GM12865 (cell line): ENCODE results near the gene TMEM43.

Experiments
- DNase-seq: peaks from one replicate; pipeline ENCODE4 v3.0.0; 2010; ENCODE audit warnings: low read depth
- H3K4me3 ChIP-seq: 2 replicates; pipeline ENCODE4 v1.5.1; 2011; ENCODE audit warnings: mild to moderate bottlenecking, low read depth, low read length, control low read depth
- CTCF ChIP-seq: IDR thresholded peaks from 2 replicates; pipeline ENCODE4 v1.5.1; 2011; ENCODE audit warnings: low read length, control low read depth, low read depth, inconsistent platforms; ENCODE audit not compliant: insufficient read depth; ENCODE audit errors: missing control alignments

Gene TMEM43

DNA sequence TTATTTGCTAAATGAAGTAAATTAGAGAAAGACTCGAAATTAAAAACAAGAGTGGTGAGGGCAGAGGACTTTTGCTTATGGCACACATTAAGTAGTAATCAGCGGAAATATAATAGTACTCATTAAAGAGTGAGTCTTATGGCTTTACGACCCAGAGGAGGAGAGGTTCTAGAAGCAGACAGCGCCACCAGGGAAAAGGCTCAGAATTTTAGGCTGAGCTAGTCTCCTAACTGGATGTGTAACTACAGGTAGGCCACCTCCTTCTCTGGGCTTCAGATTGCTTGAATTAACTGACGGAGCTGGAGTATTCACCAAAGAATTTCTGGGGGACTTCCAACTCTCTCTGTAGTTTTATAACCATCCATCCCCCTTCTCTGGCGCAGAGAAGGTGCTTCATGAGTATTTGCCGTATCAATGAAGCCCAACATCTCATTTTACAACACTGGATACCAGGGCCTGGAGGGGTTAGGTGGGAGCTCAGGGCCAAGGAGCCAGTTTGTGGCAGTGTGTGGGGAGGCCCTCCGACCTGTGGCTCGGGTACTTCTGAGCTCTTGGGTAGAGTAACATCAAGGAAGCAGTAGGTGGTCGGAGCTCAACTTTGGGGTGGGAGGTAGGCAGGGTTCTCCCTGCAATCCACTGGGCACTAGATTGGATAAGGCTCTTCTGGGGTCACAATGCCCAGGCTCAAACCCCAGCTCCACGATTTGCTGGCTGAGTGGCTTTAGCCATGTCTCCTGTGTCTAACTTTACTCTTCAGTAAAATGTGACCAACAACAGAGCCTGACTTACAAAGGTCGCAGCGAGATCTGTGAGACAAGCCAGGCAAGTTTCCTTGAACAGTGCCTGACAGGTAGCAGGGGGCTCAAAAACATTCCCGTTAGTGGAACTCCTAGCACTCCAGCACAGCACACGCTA lies 1.3 kb upstream of the TMEM43 start:
- peak; percentile 5 for TF ChIP-seq CTCF
- H3K4me3 ChIP-seq: peak overlapping the region; percentile 89
- DNase-seq: peak; percentile 33

DNA sequence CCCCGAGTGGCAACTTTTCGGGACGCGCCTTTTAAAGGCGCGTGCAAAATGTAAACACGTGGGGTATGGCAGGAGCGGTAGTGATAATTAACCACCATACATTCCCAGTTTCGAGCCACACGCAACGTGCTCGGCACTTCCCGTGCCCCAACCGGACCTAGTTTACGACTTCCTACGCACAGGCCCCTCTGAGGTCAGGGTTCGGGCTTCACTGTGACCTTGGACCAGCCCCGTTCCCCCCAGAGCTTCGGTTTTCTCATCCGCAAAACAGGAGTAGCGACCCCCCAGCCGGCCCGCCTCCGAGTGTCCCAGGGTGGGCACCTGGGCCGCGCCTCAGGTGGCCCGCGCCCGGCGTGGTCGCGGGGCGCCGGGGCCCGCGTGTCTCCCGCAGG lies 633 bp upstream of the TMEM43 start:
- no peak for TF ChIP-seq CTCF
- peak; percentile 91 for DNase-seq
- peak overlapping the region; percentile 89 for H3K4me3 ChIP-seq

- DNase-seq: peak; percentile 56
- H3K4me3 ChIP-seq: peak overlapping the region; percentile 89
- no peak for TF ChIP-seq CTCF
These were observed 553 bp downstream of the TMEM43 start for GRCh38 chr3:14125193-14126016.

- no peak for DNase-seq
- peak overlapping the region; percentile 89 for H3K4me3 ChIP-seq
- no peak for TF ChIP-seq CTCF
These were observed 1.4 kb downstream of the TMEM43 start for GRCh38 chr3:14126017-14126886.

- TF ChIP-seq CTCF: no peak
- no peak for DNase-seq
- H3K4me3 ChIP-seq: no peak overlapping the region
These were observed 2.1 kb downstream of the TMEM43 start for GRCh38 chr3:14126887-14127505.
